LNCaP clone FGC (cell line): Measurements from ENCODE around the gene NPIPA5.
"Not testable (repeated sequence)": the region's sequence is repeated elsewhere in the genome, so short reads cannot be mapped to it uniquely, and the experiment has no call there.

Experiments used
- DNase-seq: peaks from one replicate; pipeline ENCODE4 v3.0.0-alpha.2; 2011; ENCODE audit warnings: low read depth
- H3K4me3 ChIP-seq: 2 replicates; pipeline ENCODE4 v1.5.1; 2011; ENCODE audit warnings: mild to moderate bottlenecking, low read depth, low read length, control low read depth
- TF ChIP-seq, protein P1 (sequence below): IDR thresholded peaks from 2 replicates; pipeline ENCODE4 v1.5.1; 2012; ENCODE audit warnings: mild to moderate bottlenecking; ENCODE audit not compliant: control insufficient read depth, insufficient read depth; ENCODE audit errors: extremely low read depth

Gene NPIPA5

DNA sequence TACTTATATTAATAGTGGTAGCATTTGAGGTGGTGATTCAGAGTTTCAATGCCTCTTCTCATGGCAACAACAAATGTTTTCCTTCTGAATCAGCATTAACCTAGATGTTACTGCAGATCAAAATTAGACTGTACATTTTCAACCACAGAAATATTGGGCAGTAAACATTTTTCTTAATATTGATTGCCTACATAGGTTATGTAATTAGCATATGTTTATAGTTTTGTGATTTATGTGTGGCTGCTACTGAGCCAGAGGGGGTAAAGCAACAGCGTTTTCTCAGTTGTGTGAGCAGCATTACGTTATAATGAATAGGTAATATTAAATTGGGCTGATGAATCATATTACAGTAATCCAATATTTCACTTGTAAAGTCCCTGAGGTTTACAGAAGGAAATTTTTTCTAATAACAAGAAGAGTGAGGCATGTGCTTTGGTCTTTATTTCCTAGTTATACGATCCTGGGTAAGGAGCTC, 37.5 kb upstream of the NPIPA5 start:
- DNase-seq, result no peak
- TF ChIP-seq, protein P1, sequence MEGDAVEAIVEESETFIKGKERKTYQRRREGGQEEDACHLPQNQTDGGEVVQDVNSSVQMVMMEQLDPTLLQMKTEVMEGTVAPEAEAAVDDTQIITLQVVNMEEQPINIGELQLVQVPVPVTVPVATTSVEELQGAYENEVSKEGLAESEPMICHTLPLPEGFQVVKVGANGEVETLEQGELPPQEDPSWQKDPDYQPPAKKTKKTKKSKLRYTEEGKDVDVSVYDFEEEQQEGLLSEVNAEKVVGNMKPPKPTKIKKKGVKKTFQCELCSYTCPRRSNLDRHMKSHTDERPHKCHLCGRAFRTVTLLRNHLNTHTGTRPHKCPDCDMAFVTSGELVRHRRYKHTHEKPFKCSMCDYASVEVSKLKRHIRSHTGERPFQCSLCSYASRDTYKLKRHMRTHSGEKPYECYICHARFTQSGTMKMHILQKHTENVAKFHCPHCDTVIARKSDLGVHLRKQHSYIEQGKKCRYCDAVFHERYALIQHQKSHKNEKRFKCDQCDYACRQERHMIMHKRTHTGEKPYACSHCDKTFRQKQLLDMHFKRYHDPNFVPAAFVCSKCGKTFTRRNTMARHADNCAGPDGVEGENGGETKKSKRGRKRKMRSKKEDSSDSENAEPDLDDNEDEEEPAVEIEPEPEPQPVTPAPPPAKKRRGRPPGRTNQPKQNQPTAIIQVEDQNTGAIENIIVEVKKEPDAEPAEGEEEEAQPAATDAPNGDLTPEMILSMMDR, result no peak
- no peak overlapping the region for H3K4me3 ChIP-seq

DNA sequence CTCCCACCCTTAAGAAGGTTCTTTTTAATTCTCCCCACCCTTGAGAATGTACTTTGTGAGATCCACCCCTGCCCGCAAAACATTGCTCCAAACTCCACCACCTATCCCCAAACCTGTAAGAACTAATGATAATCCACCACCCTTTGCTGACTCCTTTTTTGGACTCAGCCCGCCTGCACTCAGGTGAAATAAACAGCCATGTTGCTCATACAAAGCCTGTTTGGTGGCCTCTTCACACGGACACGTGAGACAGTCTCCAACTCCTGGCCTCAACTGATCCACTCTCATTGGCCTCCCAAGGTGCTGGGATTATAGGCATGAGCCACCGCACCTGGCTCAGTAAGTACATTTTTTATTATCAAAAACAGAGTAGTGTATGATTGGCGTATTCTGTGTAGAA, 31.4 kb upstream of the NPIPA5 start:
- not testable (repeated sequence) for DNase-seq, H3K4me3 ChIP-seq

DNA sequence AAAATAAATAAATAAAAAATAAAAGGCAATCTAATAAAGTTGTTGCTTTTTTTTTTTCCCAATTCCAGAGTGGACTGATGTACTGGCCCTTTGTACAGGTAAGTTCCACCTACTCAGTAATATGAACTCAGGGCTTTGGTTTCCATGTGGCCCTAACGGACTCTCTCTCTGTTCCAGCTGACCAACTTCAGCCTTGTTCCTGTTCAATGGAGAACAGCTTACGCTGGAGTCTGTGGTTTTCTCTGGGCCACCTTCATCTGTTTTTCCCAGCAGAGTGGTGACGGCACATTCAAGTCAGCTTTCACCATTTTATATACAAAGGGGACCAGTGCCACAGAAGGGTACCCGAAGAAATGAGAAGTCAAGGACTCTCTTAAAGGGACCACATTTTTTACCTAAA, 29.7 kb upstream of the NPIPA5 start:
- H3K4me3 ChIP-seq, DNase-seq: not testable (repeated sequence)

DNA sequence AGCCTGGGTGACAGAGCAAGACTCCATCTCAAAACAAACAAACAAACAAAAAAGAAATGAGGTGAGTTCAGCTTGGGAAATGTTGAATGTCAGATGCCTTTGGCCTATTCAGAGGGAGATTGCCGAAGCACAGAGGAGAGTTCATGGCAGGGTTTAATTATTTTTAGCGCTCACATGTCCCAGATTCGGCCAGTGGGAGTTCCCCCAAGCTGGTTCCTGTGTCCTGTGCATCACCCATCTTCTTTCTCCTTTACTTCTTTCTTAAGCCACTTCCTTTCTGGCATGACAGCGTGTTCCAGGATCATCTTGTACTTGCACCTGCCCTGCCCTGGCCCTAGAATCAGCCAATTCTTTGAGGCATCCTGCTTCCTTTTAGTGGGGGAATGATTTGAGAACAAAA, 26.7 kb upstream of the NPIPA5 start:
- no peak overlapping the region for H3K4me3 ChIP-seq
- no peak for DNase-seq
- TF ChIP-seq, protein P1, result no peak

DNA sequence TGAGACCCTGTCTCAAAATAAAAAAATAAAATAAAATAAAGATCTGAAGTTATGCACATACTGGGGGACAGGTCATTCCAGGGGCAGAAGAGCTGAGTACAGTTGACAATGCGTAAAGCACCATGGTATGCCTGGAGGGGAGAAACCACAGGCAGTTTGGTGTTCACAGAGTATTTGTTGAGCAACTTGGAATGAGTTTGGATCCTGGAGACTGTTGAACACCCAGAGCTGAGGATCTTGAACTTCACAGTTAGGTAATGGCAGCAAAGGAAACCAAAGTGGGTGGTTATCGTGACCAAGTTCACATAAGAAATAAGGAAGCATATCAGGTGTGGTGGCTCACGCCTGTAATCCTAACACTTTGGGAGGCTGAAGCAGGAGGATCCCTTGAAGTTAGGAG, 26.0 kb upstream of the NPIPA5 start:
- DNase-seq, H3K4me3 ChIP-seq: not testable (repeated sequence)

DNA sequence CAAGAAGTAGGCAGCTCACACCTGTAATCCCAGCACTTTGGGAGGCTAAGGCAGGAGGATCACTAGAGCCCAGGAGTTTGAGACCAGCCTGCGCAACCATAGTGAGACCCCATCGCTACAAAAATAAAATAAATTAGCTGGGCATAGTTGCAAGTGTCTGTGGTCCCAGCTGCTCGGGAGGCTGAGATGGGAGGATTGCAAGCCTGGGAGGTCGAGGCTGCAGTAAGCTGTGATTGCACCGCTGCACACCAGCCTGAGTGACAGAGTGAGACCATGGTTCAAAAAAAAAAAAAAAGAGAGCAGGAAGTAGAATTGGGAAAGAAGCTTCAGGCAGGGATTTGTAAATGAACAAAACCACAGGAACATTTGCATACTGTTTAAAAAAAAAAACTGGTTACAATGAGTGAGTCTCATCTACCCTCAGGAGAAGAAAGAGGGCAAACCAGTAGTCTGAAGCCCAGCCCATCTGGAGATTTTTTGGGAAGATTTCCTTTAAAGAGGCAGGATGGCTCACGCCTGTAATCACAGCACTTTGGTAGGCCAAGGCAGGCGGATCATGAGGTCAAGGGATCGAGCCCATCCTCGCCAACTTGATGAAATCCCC, 25.4 kb upstream of the NPIPA5 start:
- H3K4me3 ChIP-seq, result no peak overlapping the region
- TF ChIP-seq, protein P1, result no peak
- DNase-seq, result no peak

DNA sequence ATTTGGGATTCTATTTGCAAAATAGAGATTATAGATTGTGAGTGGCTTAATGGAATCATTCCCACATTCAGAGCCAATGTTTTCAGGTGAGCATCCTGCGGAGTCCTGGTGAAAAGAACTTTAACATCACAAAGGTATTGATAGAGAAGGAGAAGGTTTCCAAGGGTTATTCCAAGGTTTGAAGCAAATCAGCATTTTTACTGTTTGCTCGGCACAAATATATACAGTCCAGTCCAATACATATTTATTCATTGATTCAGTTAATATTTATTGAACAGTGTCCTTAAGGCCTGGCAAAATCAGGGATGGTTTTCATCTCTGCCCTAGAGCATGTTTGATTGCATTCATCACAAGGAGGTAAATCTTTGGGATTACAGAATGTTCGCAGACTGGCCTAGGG, 23.9 kb upstream of the NPIPA5 start:
- no peak overlapping the region for H3K4me3 ChIP-seq
- TF ChIP-seq, protein P1, result no peak

DNA sequence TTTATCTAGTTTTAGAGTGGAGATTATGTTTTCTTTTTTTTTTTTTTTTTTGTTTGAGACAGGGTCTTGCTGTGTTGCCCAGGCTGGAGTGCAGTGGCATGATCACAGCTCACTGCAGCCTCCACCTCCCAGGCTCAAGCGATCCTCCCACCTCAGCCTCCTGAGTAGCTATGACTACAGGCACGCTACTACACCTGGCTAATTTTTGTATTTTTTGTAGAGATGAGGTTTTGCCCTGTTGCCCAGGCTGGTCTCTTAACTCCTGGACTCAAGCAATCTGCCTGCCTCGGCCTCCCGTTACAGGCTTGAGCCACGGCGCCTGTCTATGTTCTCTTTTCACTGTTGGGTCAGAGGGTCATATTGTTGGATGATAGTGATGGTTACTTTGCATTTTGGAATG, 22.2 kb upstream of the NPIPA5 start:
- H3K4me3 ChIP-seq, DNase-seq: not testable (repeated sequence)

More for the DNA sequence above, 23.9 kb upstream of the NPIPA5 start:
- no peak for DNase-seq

DNA sequence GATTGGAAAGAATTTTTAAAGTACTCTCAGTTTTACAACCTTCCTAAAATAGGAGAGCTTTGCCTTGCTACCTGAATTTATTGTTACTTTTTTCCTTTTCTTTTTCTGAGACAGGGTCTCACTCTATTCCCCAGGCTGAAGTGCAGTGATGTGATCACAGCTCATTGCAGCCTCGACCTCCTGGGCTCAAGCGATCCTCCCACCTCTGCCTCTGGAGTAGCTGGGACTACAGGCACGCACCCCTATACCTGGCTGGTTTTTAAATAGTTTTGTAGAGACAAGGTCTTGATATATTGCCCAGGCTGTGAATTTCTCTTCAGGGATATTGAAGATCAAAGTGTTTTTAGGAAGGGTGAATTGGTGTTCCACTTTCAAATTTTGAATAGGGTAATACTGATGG, 21.2 kb upstream of the NPIPA5 start:
- TF ChIP-seq, protein P1, result no peak
- no peak overlapping the region for H3K4me3 ChIP-seq
- no peak for DNase-seq
